ENCODE measurements around the gene DGCR8.

DGCR8 gene

DNA sequence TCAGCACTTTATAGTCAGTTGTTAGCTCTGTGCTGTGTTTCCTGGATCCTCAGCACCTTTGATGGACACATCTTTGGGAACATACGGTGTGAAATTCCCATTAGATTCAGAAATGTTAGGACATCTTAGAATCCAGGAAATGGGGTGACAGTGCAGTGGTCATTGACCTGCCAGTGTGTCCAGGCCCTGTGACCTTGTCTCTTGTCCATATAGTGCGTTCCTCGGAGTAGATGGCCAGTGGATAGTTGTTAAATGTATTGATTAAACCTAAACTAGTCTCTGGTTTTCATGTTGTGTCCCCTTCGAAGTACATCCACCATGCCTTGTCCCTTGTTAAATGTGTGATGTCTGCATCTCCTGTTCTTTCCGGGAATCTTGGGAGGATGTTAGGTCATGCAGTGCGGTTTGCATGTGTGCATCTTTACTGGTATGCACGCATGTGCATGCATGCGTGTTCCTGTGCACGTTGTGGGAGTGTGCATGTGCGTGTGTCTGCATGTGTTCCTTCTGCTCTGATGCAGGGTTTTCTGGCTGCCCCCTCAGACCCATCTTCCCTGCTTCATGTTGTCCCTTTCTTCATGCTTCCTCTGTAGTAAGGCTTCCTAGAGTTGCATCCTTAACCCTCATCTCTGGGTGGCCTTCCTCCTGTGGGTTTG is 4.0 kb downstream of the DGCR8 start:
- TF ChIP-seq, protein P1, sequence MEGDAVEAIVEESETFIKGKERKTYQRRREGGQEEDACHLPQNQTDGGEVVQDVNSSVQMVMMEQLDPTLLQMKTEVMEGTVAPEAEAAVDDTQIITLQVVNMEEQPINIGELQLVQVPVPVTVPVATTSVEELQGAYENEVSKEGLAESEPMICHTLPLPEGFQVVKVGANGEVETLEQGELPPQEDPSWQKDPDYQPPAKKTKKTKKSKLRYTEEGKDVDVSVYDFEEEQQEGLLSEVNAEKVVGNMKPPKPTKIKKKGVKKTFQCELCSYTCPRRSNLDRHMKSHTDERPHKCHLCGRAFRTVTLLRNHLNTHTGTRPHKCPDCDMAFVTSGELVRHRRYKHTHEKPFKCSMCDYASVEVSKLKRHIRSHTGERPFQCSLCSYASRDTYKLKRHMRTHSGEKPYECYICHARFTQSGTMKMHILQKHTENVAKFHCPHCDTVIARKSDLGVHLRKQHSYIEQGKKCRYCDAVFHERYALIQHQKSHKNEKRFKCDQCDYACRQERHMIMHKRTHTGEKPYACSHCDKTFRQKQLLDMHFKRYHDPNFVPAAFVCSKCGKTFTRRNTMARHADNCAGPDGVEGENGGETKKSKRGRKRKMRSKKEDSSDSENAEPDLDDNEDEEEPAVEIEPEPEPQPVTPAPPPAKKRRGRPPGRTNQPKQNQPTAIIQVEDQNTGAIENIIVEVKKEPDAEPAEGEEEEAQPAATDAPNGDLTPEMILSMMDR (conservative IDR thresholded peaks at IDR 0.05; ENCODE audit: low read length): no peak
- H3K4me3 ChIP-seq (ENCODE audit: low read length): no peak overlapping the region
- DNase-seq (ENCODE audit: low read depth): no peak

GRCh38 chr22:20084547-20085413 is 4.7 kb downstream of the DGCR8 start:
- TF ChIP-seq, protein P1 (conservative IDR thresholded peaks at IDR 0.05; ENCODE audit: low read length): peak; percentile 37
- H3K4me3 ChIP-seq (ENCODE audit: low read length): no peak overlapping the region
- DNase-seq (ENCODE audit: low read depth): no peak

DNA sequence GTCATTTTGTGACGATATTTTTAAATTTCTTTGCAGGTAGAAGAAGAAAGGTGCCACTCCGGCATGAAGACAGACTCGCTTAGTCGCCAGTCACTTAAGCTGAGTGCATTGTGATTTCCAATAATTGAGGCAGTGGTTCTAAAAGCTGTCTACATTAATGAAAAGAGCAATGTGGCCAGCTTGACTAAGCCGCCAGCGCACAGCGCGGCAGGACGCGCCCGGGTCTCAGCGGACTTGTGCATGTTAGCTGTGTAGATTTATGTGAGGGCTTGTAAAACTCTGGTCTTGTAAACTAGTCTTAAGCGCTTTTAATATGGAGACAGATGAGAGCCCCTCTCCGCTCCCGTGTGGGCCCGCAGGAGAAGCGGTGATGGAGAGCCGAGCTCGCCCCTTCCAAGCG is 5.6 kb downstream of the DGCR8 start:
- TF ChIP-seq, protein P1 (conservative IDR thresholded peaks at IDR 0.05; ENCODE audit: low read length): no peak
- H3K4me3 ChIP-seq (ENCODE audit: low read length): no peak overlapping the region
- no peak for DNase-seq (ENCODE audit: low read depth)

DNA sequence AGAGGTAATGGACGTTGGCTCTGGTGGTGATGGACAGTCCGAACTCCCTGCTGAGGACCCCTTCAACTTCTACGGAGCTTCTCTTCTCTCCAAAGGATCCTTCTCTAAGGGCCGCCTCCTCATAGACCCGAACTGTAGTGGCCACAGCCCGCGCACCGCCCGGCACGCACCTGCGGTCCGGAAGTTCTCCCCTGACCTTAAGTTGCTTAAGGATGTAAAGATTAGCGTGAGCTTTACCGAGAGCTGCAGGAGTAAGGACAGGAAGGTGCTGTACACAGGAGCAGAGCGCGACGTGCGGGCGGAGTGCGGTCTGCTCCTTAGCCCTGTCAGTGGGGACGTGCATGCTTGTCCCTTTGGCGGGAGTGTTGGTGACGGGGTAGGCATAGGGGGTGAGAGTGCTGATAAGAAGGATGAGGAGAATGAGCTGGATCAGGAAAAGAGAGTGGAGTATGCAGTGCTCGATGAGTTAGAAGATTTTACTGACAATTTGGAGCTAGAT is 6.1 kb downstream of the DGCR8 start:
- DNase-seq (ENCODE audit: low read depth): no peak
- H3K4me3 ChIP-seq (ENCODE audit: low read length): no peak overlapping the region
- TF ChIP-seq, protein P1 (conservative IDR thresholded peaks at IDR 0.05; ENCODE audit: low read length): no peak

DNA sequence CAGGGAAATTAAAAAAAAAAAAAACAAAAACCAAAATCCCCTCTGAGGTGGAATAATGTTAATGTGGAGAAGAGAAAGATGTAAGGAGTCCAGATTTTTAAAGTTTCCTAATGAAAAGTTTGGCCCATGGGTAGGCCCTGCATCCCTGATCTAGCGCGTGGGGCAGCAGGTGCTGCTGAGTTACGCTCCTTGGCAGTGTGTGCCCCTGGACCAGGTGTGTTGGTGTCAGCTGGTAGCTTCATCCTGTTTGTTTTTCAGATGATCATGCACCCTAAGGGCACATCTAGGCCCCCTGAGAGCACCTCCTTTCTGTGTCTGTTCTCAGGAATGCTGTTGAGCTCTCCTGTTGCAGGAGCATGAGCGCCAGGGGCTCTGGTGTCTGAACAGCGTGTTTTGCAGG is 6.7 kb downstream of the DGCR8 start:
- H3K4me3 ChIP-seq (ENCODE audit: low read length): no peak overlapping the region
- no peak for DNase-seq (ENCODE audit: low read depth)
- TF ChIP-seq, protein P1 (conservative IDR thresholded peaks at IDR 0.05; ENCODE audit: low read length): no peak

DNA sequence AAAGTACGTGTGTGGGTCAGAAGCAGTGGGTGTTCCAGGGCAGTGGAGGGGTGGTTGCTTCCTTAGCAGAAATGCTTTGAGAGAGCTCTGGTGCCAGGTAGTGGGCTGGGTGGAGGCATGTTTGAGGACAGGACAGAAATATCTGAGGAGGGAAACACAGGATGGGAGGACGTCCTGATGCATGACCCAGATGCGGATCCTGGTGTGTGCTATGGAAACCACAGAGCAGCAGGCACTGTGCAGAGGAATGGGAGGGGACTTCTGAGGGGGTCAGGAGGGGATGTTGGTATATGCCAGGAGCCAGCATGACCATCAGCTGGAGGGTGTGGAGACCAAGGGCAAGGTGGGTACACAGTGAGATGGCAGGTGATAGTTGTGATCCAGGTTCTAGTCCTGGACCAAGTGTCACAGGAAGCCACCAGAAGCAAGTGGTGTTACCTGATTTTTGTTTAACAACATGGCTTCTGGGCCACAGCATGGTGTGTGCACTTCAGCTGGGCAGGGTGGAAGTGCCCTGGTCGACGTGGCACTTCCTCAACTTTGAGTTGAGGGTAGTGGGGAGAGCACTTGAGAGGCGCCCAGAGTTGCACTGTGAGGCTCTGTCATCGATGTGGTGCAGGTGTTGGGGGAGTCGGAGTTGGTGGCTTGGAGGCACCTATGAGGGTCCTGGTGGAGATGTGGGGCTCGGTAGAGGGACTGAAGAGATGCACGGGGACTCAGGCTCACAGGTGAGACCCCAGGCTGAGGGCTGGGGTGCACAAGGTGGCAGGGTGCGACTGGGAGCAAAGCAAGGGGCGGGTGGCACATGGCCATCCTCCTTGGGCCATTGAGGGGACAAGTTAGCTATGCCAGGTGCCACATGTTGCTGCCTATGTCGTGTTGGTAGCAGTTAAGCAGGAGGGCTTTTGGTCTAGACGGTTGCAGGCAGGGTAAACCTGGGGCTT is 7.5 kb downstream of the DGCR8 start:
- no peak overlapping the region for H3K4me3 ChIP-seq (ENCODE audit: low read length)
- DNase-seq (ENCODE audit: low read depth): no peak
- TF ChIP-seq, protein P1 (conservative IDR thresholded peaks at IDR 0.05; ENCODE audit: low read length): no peak

Measured in AG10803 (cell line).